Liver (tissue), 3 donors: ENCODE measurements around the gene COL24A1.

Experiments used
- JUND ChIP-seq, 2 donors: IDR thresholded peaks; 2 replicates each; pipeline ENCODE4 v1.6.1; 2016; ENCODE audit warnings: antibody characterized with exemption in 2 of 2
- RAD21 ChIP-seq, 2 donors: IDR thresholded peaks; 2 replicates each; pipeline ENCODE4 v1.6.1; 2016; ENCODE audit warnings: antibody characterized with exemption in 2 of 2, mild to moderate bottlenecking in 2 of 2
- SP1 ChIP-seq: IDR thresholded peaks from 2 replicates; pipeline ENCODE4 v1.6.1; 2018; ENCODE audit warnings: antibody characterized with exemption, mild to moderate bottlenecking
- TAF1 ChIP-seq: conservative IDR thresholded peaks from 2 replicates; pipeline ENCODE4 v1.6.1; 2016; ENCODE audit warnings: antibody characterized with exemption, mild to moderate bottlenecking
- YY1 ChIP-seq: IDR thresholded peaks from 2 replicates; pipeline ENCODE4 v1.6.1; 2016; ENCODE audit warnings: antibody characterized with exemption, mild to moderate bottlenecking
- TF ChIP-seq, protein P1 (sequence below): IDR thresholded peaks from 2 replicates; pipeline ENCODE4 v1.6.1; 2016; ENCODE audit warnings: antibody characterized with exemption, mild to moderate bottlenecking
- TF ChIP-seq, protein P2 (sequence below): fragments of 150-350 bp; IDR thresholded peaks from 2 replicates; pipeline ENCODE4 v1.5.1; 2017; ENCODE audit warnings: improper control_type of control experiment, low read depth, low read length; ENCODE audit not compliant: missing input control
- TF ChIP-seq, protein P3 (sequence below): IDR thresholded peaks from 2 replicates; pipeline ENCODE4 v1.6.1; 2016; ENCODE audit warnings: antibody characterized with exemption
- donor health status: healthy.
- donor health status: healthy.

DNA sequence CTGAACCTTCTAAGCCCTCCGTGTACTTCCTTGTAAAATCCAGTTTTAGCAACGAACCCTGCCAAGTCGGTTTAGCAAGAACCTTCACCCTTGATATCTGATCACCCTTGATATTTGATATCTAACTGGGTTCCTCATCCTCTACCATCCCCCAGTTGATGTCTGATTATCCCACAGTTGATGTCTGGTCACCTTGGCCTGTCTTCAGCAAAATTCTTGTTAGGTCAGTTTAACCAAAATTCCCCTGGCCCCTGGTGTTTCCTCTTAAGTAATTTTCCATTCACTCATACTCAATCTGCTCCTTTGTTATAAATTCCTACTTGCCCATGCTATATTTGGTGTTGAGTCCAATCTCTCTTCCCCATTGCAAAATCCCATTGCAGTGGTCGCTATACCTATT, 333.9 kb downstream of the COL24A1 start:
- TF ChIP-seq, protein P1, sequence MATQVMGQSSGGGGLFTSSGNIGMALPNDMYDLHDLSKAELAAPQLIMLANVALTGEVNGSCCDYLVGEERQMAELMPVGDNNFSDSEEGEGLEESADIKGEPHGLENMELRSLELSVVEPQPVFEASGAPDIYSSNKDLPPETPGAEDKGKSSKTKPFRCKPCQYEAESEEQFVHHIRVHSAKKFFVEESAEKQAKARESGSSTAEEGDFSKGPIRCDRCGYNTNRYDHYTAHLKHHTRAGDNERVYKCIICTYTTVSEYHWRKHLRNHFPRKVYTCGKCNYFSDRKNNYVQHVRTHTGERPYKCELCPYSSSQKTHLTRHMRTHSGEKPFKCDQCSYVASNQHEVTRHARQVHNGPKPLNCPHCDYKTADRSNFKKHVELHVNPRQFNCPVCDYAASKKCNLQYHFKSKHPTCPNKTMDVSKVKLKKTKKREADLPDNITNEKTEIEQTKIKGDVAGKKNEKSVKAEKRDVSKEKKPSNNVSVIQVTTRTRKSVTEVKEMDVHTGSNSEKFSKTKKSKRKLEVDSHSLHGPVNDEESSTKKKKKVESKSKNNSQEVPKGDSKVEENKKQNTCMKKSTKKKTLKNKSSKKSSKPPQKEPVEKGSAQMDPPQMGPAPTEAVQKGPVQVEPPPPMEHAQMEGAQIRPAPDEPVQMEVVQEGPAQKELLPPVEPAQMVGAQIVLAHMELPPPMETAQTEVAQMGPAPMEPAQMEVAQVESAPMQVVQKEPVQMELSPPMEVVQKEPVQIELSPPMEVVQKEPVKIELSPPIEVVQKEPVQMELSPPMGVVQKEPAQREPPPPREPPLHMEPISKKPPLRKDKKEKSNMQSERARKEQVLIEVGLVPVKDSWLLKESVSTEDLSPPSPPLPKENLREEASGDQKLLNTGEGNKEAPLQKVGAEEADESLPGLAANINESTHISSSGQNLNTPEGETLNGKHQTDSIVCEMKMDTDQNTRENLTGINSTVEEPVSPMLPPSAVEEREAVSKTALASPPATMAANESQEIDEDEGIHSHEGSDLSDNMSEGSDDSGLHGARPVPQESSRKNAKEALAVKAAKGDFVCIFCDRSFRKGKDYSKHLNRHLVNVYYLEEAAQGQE = no peak
- TF ChIP-seq, protein P2, sequence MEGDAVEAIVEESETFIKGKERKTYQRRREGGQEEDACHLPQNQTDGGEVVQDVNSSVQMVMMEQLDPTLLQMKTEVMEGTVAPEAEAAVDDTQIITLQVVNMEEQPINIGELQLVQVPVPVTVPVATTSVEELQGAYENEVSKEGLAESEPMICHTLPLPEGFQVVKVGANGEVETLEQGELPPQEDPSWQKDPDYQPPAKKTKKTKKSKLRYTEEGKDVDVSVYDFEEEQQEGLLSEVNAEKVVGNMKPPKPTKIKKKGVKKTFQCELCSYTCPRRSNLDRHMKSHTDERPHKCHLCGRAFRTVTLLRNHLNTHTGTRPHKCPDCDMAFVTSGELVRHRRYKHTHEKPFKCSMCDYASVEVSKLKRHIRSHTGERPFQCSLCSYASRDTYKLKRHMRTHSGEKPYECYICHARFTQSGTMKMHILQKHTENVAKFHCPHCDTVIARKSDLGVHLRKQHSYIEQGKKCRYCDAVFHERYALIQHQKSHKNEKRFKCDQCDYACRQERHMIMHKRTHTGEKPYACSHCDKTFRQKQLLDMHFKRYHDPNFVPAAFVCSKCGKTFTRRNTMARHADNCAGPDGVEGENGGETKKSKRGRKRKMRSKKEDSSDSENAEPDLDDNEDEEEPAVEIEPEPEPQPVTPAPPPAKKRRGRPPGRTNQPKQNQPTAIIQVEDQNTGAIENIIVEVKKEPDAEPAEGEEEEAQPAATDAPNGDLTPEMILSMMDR = no peak
- no peak for TF ChIP-seq RAD21 (IDR thresholded peaks at IDR 0.05)
- TF ChIP-seq, protein P3, sequence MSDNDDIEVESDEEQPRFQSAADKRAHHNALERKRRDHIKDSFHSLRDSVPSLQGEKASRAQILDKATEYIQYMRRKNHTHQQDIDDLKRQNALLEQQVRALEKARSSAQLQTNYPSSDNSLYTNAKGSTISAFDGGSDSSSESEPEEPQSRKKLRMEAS = no peak
- TF ChIP-seq JUND (IDR thresholded peaks at IDR 0.05) = no peak
- no peak for TF ChIP-seq TAF1
- no peak for TF ChIP-seq SP1
- no peak for TF ChIP-seq YY1
